HG03575 (cell line): ENCODE results near the gene NXT2.
"Not testable (repeated sequence)": the region's sequence is repeated elsewhere in the genome, so short reads cannot be mapped to it uniquely, and the experiment has no call there.

Experiments
- ATAC-seq: cut with Tn5 transposase; IDR thresholded peaks from one replicate; pipeline ENCODE4 v1.9.1; 2021; ENCODE audit not compliant: unreplicated experiment, insufficient number of reproducible peaks, low FRiP score; ENCODE audit errors: extremely low read depth

The NXT2 gene

DNA sequence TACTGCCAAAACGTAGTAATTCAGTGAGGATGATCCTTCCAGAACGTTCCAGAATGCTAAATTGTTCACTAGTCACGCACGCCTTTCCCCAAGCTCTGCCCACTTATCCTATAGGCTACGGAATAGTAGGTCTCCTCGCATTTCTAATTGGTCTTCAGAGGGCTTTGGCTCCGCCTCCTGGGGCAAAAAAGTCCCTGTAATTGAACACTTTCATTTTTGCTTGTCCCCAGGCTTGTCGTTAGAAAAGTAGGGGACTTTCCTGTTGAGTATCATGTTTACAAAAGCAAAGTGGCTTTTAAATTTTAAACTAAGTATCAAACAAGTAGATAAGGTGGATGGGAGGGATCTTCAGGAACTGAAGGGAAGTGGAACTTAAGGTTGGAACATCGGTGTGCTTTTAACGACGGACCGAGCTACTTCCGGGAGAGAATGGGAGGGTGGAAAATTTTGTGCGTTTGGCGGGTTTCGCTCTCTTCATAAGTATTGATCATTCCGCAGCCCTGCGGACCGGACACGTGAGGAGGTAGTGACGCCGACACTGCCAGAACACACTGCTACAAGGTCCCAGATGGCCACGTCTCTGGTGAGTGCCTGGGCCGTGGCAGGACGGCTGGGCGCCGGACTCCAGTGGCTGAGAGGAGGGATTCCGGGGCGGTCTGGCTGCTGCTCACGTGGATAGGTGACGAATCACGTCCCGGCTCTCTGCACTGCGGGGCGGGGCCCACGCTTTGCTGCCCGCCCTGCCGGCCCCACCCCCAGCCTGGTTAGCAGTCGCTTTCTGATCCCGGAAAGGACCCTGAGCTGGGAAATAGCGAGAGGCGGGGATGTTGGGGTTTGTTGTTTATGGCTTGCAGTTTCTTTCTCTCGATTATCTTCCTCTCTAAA, at the start of gene NXT2:
NXT2 (plus strand) TSS at position 406 of the 885 bp plus-strand sequence; CDS start at position 569, 163 bp downstream.
- ATAC-seq: peak; percentile 75

DNA sequence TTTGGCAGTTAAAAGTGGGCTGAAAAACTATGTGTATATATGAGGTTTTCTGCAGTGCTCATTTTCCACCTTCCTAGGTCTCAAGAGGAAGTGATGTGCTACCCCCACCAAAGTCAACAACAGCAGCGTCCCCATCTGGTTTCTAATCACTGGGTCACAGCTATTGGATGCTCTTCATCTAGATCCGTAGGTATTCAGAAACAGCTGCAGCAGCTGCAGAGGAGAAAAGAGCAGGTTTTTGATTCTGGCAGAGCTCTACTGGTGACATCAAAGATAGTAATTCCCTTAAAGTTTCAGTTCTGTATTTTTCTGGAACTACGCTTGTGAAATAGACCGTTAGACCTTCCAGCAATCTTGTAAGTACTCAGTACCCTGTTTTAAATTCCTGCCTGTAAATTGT, 49.0 kb upstream of the NXT2 start:
- no peak for ATAC-seq

DNA sequence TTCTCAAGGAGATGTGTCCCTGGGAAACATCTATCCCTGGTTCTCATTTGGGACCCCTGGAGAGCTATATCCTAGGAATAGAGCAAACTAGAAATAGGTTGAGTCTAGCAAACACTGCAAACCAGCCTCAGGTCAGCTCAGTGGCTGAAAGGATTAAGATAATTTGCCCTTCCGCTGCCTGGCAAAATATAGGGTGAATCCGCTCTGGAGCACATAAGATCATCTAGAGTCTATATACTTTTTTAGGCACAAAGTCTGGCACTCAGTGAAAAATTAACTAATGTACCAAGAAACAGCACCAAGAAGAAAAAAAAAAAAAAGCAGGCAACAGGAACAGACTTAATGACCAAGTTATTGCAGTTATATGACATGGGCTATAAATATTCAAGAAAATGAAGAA, 47.5 kb upstream of the NXT2 start:
- no peak for ATAC-seq

DNA sequence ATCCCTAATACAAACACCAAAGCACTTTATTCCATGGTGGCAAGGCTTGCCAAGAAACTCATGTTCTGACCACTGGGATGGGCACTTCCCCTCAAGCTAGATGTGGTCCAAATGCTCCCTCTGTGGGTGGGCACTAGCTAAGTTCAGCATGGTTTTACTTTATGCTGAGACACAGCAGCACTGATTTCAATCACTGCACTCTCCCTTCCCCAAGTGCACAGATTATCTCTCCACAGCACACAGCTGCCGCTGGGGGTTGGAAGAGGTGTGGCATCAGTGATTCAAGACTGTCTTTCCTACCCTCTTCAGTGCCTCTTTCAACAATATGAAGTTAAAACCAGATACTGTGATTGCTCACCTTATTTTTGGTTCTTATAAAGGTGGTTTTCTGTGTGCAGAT, 38.2 kb upstream of the NXT2 start:
- no peak for ATAC-seq

DNA sequence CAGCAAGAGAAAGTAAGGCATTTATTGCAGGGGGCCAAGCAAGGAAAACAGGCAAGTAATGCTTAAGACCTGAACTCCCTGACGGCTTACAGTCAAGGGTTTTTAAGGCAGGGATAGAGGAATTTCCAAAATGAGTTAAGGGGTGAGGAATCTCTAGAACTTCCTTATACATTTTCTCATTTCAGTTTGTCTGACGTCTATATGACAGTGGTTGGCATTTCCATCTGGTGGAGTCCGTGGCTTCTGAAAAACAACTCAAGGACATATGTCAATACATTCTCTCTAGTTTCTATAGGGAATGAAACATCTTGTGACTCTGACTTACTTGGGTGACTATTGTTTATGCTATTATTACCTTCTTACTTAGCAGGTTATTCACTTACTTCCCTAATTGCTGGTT, 35.5 kb upstream of the NXT2 start:
- ATAC-seq: no peak

DNA sequence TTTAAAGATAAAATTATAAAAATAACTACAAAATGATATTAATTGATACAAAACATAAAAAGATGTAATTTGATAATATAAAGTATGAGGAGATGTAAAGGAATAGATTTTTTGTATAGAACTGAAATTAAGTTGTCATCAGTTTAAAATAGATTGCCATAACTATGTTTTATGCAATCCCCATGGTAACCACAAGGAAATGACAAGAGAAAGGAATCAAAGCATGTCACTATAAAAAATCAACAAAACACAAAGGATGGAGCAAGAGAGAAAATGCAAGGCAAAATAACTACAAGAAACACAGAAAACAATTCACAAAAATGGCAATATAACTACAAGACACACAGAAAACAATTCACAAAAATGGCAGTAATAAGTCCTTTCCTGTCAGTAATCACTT, 27.7 kb upstream of the NXT2 start:
- no peak for ATAC-seq

DNA sequence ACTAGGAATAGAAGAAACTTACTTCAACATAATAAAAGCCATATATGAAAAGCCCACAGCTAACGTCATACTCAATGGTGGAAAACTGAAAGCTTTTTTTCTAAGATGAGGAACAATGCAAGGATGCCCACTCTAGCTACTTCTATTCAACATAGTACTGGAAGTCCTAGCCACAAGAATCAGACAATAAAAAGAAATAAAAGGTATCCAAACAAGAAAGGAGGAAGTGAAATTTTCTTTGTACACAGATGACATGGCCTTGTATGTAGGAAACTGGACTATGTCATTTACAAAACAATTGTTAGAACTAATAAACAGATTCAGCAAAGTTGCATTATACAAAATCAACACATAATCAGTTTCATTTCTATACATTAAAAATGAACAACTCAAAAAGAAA, 25.5 kb upstream of the NXT2 start:
- no peak for ATAC-seq

DNA sequence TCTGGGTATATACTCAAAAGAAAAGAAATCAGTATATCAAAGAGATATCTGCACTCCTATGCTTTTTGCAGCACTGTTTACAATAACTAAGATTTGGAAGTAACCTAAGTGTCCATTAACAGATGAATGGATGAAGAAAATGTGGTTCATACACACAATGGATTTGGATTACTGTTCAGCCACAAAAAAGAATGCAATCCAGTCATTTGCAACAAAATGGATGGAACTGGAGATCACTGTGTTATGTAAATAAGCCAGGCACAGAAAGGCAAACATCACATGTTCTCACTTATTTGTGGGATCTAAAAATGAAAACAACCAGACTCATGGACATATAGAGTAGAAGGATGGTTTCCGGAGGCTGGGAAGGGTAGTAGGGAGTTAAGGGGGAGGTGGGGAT, 17.6 kb upstream of the NXT2 start:
- ATAC-seq: no peak

DNA sequence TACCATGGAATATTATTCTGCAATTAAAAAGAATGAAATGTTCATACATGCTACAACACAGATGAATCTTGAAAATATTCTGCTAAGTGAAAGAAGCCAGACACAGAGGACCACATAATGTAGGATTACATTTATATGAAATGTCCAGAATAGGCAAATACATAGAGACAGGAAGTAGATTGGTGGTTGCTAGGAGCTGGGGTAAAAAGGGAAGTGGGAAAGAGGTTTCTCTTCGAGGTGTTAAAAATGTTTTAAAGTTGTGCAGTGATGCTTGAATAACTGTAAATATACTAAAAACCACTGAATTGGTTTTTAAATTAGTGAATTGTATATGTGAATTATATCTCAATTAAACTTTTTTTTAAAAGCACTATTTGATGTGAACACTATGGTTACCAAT, 3.6 kb upstream of the NXT2 start:
- ATAC-seq: no peak

DNA sequence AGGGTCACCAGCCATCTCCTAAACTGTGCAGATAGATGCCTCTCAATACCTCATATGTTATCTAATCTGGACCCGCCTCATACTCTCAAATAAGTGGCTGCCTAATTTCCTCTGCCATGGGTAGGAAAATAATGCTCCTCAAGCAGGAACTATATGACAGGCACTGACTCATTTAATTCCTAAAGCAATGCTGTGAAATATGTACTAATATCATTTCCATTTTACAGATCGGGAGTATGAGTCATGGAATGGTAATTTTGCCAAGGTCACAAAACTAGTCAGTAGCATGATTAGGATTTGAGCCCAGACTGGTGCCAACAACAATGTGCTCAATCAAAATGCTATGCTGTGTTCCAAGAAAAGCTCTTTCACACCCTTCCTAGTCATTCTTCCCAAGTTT, 3.0 kb upstream of the NXT2 start:
- ATAC-seq: no peak

DNA sequence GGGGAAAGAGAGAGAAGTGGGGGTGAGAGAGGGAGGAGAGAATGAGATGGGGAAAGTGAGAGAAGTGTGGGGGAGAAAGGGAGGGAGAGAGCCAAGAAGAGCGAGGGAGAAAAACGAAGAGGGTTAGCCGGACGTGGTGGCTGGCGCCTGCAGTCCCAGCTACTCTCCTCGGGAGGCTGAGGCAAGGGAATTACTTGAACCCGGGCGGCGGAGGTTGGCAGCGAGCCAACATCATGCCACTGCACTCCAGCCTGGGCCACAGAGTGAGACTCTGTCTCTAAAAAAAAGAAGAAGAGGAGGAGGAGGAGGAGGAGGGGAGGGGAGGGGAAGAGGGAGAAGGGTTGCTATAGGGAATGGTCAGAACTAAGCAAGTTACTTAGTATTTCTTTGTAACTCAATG, 1.7 kb upstream of the NXT2 start:
- ATAC-seq: no peak

DNA sequence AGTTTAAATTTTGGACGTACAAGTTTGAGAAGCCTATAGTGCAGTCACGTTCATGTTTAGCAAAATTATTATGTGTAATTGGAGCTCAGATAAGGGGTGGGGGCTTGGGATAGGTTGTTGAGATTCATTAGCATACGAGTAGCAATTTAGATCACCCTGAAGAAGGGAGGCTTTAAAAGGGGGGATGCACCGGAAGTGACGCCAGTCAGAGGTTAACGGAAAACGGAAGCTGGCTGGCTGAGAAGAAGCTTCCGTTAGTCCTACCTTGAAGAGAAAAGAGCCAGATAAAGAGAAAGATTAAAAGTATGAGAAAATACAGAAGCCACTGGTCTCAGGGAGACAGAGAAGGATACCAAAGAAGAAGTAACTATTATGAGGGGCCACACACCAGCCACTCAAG, 1.1 kb upstream of the NXT2 start:
- no peak for ATAC-seq

DNA sequence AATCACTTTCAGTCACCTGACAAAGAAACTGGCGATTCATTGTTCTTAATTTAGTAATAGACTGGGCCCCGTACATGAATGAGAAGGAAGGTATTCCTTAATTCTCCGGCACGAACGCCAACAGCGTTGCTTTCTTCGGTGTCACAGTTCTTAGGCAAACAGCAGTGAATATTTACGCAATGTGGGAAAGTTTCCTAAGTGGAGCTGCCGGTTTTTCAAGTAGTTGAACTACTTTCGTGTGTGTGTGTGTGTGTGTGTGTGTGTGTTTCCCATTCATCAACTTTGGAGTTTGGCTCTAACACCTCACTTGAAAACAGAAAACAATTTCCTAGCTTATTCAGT, 651 bp downstream of the NXT2 start:
- no peak for ATAC-seq

DNA sequence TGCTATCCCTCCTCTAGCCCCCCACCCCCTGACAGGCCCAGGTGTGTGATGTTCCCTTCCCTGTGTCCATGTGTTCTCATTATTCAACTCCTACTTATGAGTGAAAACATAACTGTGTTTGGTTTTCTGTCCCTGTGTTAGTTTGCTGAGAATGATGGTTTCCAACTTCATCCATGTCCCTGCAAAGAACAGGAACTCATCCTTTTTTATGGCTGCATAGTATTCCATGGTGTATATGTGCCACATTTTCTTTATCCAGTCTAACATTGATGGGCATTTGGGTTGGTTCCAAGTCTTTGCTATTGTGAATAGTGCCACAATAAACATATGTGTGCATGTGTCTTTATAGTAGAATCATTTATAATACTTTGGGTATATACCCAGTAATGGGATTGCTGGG, 2.4 kb downstream of the NXT2 start:
- ATAC-seq: not testable (repeated sequence)

DNA sequence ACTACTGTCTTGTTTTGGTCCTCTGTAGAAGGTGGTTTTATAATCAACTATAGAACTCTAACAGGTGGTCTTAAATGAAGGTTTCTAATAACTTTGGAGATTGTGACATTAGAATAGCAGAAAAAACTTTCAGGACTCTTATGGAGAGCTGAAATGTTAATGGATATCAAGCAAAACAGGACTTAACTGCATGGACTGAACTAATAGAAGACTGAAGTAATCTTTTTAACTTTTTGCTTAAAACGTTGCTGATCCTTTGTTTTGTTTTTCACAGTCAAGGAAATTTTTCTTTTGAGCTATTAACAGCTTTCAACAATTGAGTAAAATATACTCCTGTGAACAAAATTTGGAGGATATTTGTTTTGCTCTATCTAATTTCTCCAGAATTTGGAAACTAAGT, 17.2 kb downstream of the NXT2 start:
- ATAC-seq: no peak

DNA sequence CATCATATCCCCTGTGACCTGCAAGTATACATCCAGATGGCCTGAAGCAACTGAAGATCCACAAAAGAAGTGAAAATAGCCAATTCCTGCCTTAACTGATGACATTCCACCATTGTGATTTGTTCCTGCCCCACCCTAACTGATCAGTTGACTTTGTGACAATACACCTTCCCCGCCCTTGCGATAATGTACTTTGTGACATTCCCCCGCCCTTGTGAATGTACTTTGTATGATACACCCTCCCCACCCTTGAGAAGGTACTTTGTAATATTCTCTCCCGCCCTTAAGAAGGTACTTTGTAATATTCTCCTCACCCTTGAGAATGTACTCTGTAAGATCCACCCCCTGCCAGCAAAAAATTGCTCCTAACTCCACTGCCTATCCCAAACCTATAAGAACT, 39.4 kb downstream of the NXT2 start:
- ATAC-seq: not testable (repeated sequence)

DNA sequence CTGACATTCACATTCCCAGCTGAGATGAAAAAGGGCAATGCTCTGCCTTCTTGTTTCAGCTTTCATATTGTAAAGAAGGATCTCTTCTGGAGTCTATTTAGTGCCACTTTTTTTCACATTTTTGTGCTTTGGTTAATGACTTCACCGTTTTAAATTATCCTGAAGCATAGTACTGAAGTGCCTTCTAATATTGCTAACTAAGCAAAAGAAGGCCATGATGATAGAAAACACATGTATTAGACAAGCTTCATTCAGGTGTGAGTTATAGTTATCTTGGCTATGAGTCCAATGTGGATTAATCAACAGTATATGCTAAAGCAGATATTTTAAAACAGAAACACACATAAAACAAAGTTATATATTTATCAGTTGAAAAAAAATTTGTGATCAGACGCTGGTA, 40.4 kb downstream of the NXT2 start:
- no peak for ATAC-seq

DNA sequence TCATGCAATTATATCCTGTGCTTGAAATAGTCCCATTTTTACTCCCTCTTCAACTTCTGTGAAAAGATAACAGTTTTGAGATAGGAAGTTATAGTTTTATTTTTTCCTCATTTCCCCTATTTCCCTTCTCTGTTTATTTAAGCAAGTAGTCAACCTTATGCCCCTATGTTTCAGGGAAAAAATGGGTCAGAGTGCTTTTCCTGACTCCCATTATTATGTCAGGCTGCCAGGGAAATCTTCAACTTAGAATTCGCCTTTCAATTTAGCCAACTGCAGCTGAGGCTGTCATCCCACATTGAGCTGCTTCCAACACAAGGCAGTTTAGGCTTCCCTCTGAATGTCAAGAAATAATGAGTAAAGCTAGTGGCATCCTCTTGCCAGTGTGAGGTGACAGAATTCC, 42.3 kb downstream of the NXT2 start:
- ATAC-seq: no peak

DNA sequence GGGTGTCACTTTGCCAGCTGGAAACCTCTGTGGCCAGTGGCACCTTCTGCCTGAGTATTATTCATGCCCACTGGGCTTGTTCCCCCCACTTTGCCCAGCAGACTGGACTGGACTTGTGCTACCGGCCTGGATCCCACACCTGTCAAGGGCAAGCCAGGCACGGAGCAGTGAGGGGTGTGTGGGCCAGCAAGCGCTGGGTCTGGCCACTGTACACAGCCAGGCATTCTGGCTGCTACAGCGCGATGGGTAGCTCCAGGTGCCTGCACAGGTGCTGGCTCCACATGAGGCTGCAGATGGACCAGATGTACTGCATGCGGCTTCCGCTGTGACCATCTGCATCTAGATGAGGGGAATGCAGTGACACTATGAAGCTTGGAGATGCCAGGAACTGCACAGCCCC, 48.8 kb downstream of the NXT2 start:
- no peak for ATAC-seq

DNA sequence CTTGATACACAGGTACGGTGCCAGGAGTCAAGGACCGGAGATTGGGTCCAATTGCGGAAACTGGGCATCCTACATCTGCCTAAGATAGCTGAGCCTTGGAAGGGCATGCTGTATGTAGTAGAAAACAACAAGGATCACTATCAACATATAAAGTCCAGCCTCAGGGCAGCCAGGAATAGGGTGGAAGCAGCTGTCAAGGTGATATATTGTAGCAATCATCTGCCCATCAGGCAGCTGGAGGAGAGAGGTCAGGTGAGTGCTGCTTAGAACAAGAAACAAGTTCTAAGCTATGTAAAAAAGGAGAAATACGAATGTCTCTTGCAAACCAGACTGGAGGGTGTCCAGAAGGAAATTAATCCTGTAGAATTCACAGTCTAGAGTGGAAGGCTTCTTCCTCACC, 53.5 kb downstream of the NXT2 start:
- ATAC-seq: no peak
